Uterus (tissue), 4 donors: ENCODE data around the gene SVBP. TPM values are rescaled to one million over a fixed set of nuclear protein-coding genes. Genes with fewer than 3 reads are reported as not detected.

Experiments used
- DNase-seq, 2 donors: peaks; one replicate each; pipeline ENCODE4 v3.0.0-alpha.2; 2019 to 2020
- H3K27ac ChIP-seq, 2 donors: fragments of 200-600 bp; sonication (generic); 1 replicate in 1 of 2; 2 replicates in 1 of 2; pipeline ENCODE4 v1.5.1; 2016 to 2018
- H3K27me3 ChIP-seq, 2 donors: fragments of 200-600 bp; sonication (generic); one replicate each; pipeline ENCODE4 v1.5.1; 2018 to 2019; ENCODE audit warnings: control low read depth in 1 of 2
- H3K36me3 ChIP-seq, 2 donors: fragments of 200-600 bp; sonication (generic); one replicate each; pipeline ENCODE4 v1.5.1; 2019; ENCODE audit warnings: control low read depth in 1 of 2
- H3K4me1 ChIP-seq, 2 donors: fragments of 200-600 bp; sonication (generic); one replicate each; pipeline ENCODE4 v1.5.1; 2018 to 2019; ENCODE audit warnings: control low read depth in 1 of 2
- H3K4me3 ChIP-seq, 2 donors: fragments of 200-600 bp; sonication (generic); 1 replicate in 1 of 2; 2 replicates in 1 of 2; pipeline ENCODE4 v1.5.1; 2018 to 2019; ENCODE audit warnings: mild to moderate bottlenecking in 1 of 2
- H3K9me3 ChIP-seq, 2 donors: fragments of 200-600 bp; sonication (generic); one replicate each; pipeline ENCODE4 v1.5.1; 2019; ENCODE audit warnings: control low read depth in 1 of 2
- CTCF ChIP-seq, 4 experiments: fragments of 200-600 bp in 2 of 4; fragments of 450-650 bp in 2 of 4; sonication (generic) in 2 of 4; IDR thresholded peaks; one replicate each; pipeline ENCODE4 v1.5.1; 2016 to 2019; ENCODE audit warnings: antibody characterized with exemption in 4 of 4, mild to moderate bottlenecking in 2 of 4, moderate library complexity in 1 of 4
- POLR2A ChIP-seq, 2 donors: fragments of 450-650 bp; IDR thresholded peaks; one replicate each; pipeline ENCODE4 v1.6.1; 2016; ENCODE audit warnings: antibody characterized with exemption in 2 of 2, mild to moderate bottlenecking in 1 of 2, moderate library complexity in 1 of 2
- intact Hi-C: fragments of 100-400 bp; cut with DNase I; formaldehyde crosslinking; loops from one replicate; pipeline ENCODE4 v1.15.1; 2023; ENCODE audit warnings: low total_unique reads
- total RNA-seq, 4 donors: library from RNA; depleted of rRNA in 3 of 4; stranded (reverse); fragments of >200 nt in 3 of 4; gene quantifications; one replicate each; pipeline versions ENCODE4 v1.1.0 to v1.2.4, GENCODE V29; 2014 to 2023
- donor health status: DM: yes; HTN: yes; CAD: no.

SVBP gene
- total RNA-seq, 4 donors from 2014 or later, result 13.1 to 27.4 (median 23.1) TPM

GRCh38 chr1:42758641-42759040 is 58.6 kb downstream of the SVBP start:
- Histone ChIP-seq H3K36me3 (no peaks in the 10 kb centered on the region), H3K9me3 (no peaks in the 10 kb centered on the region), H3K27ac (no peak overlapping the region), H3K27me3 (no peaks in the 10 kb centered on the region), H3K4me3 (no peak overlapping the region), H3K4me1 (no peaks in the 10 kb centered on the region)
- TF ChIP-seq POLR2A (IDR thresholded peaks at IDR 0.05) (no peak), CTCF (IDR thresholded peaks at IDR 0.05) (no peak)
- DNase-seq, result no peak
- intact Hi-C loops, result no loop called here

GRCh38 chr1:42757892-42758275 is 59.3 kb downstream of the SVBP start:
- H3K4me1 ChIP-seq, result no peaks in the 10 kb centered on the region
- DNase-seq, result no peak
- no peak overlapping the region for H3K4me3 ChIP-seq
- no peak for TF ChIP-seq CTCF (IDR thresholded peaks at IDR 0.05)
- no peak for TF ChIP-seq POLR2A (IDR thresholded peaks at IDR 0.05)
- H3K27ac ChIP-seq, result no peak overlapping the region
- H3K27me3 ChIP-seq, result no peaks in the 10 kb centered on the region
- intact Hi-C loops, result no loop called here
- no peaks in the 10 kb centered on the region for H3K36me3 ChIP-seq
- no peaks in the 10 kb centered on the region for H3K9me3 ChIP-seq

Other genes with a start within 250 kb of the SVBP start
- 10 to 100 TPM in 3 of 4 donors, 1 to 10 TPM in 1; 2.6 to 48.4 (median 36.3) TPM for gene PPIH, start 159.0 kb downstream of the SVBP start, total RNA-seq
- gene YBX1, start 135.0 kb downstream of the SVBP start, total RNA-seq, result 100 to 1,000 TPM; 282 to 387 (median 333) TPM
- gene CLDN19, start 77.2 kb downstream of the SVBP start, total RNA-seq, result under 1 TPM in 1 of 4 donors, not detected in 3; 0.28 TPM
- 100 to 1,000 TPM in 1 of 4 donors, 10 to 100 TPM in 3; 11.5 to 119 (median 34.7) TPM for gene P3H1, start 50.4 kb downstream of the SVBP start, total RNA-seq
- gene C1orf50, start 50.1 kb downstream of the SVBP start, total RNA-seq, result 1 to 10 TPM in 2 of 4 donors, under 1 TPM in 1, not detected in 1; 0.26 to 6.7 (median 5.7) TPM
- gene TMEM269, start 32.4 kb downstream of the SVBP start, total RNA-seq, result 1 to 10 TPM in 1 of 4 donors, under 1 TPM in 1, not detected in 2; 0.07 to 1.1 TPM
- gene ERMAP, start 275 bp downstream of the SVBP start, total RNA-seq, result 10 to 100 TPM in 2 of 4 donors, 1 to 10 TPM in 1, under 1 TPM in 1; 0.59 to 16.0 (median 7.6) TPM
- gene ZNF691, start 29.2 kb upstream of the SVBP start, total RNA-seq, result 10 to 100 TPM in 3 of 4 donors, 1 to 10 TPM in 1; 4.7 to 24.1 (median 15.2) TPM
- gene SLC2A1, start 141.5 kb upstream of the SVBP start, total RNA-seq, result 10 to 100 TPM in 3 of 4 donors, 1 to 10 TPM in 1; 4.6 to 76.2 (median 28.2) TPM